IMR-90 (cell line): Measurements from ENCODE around the gene EYS. TPM values are rescaled to one million over a fixed set of nuclear protein-coding genes. Genes with fewer than 3 reads are reported as not detected.

ENCODE experiments used
- ATAC-seq: fragments of 200-7000 bp; cut with Tn5 transposase; 2 replicates; pipeline ENCODE4 v1.9.1; 2020; ENCODE audit warnings: low read depth, mild to moderate bottlenecking, moderate library complexity
- BruUV-seq: library from RNA; stranded (reverse); fragments of 400-500 nt; replicated peaks from 2 replicates; lab custom pipeline; 2021; lab: Mats Ljungman, UMichigan
- CTCF ChIA-PET: fragments of 300-600 bp; formaldehyde crosslinking; extraction: SDS; loops from one replicate; lab custom pipeline; 2021; ENCODE audit warnings: antibody characterized with exemption; lab: Yijun Ruan, JAX
- POLR2A ChIA-PET: fragments of 300-600 bp; sonication (Branson Sonifier 250); formaldehyde crosslinking; loops from one replicate; lab custom pipeline; 2022; ENCODE audit warnings: antibody characterized with exemption; ENCODE audit not compliant: unreplicated experiment; lab: Charles Lee
- DNase-seq: peaks from one replicate; pipeline ENCODE4 v3.0.0; 2013
- H2AFZ ChIP-seq: replicated peaks from 2 replicates; pipeline ENCODE3; 2013; ENCODE audit warnings: low read length, mild to moderate bottlenecking; ENCODE audit not compliant: poor library complexity
- H2AK5ac ChIP-seq: 2 replicates; pipeline ENCODE4 v1.6.1; 2013; ENCODE audit warnings: low read depth, low read length, inconsistent platforms
- H2AK9ac ChIP-seq: replicated peaks from 2 replicates; pipeline ENCODE3; 2013; ENCODE audit warnings: mild to moderate bottlenecking, low read depth, low read length, moderate library complexity; ENCODE audit not compliant: poor library complexity
- H2BK120ac ChIP-seq: 2 replicates; pipeline ENCODE4 v1.6.1; 2013; ENCODE audit warnings: low read depth, low read length, inconsistent platforms
- H2BK15ac ChIP-seq: 3 replicates; pipeline ENCODE4 v1.6.1; 2013; ENCODE audit warnings: low read depth, low read length, inconsistent platforms
- H2BK20ac ChIP-seq: 2 replicates; pipeline ENCODE4 v1.6.1; 2013; ENCODE audit warnings: low read depth, mild to moderate bottlenecking, inconsistent platforms, low read length, moderate library complexity
- H2BK5ac ChIP-seq: 2 replicates; pipeline ENCODE4 v1.6.1; 2013; ENCODE audit warnings: mild to moderate bottlenecking, low read depth, low read length, inconsistent platforms; ENCODE audit not compliant: poor library complexity, severe bottlenecking
- H3K14ac ChIP-seq: replicated peaks from 2 replicates; pipeline ENCODE4 v1.6.1; 2013; ENCODE audit warnings: low read depth, low read length, inconsistent platforms
- H3K18ac ChIP-seq: 2 replicates; pipeline ENCODE4 v1.6.1; 2013; ENCODE audit warnings: low read depth, low read length, control low read depth
- H3K23ac ChIP-seq: 2 replicates; pipeline ENCODE4 v1.6.1; 2013; ENCODE audit warnings: low read depth, low read length, inconsistent platforms
- H3K27ac ChIP-seq: 2 replicates; pipeline ENCODE4 v1.5.1; 2013; ENCODE audit warnings: mild to moderate bottlenecking, control low read depth, low read length; ENCODE audit not compliant: insufficient read depth
- H3K27me3 ChIP-seq: 2 replicates; pipeline ENCODE4 v1.6.1; 2013; ENCODE audit warnings: low read length; ENCODE audit not compliant: control insufficient read depth, insufficient read depth
- H3K36me3 ChIP-seq: 2 replicates; pipeline ENCODE4 v1.6.1; 2013; ENCODE audit warnings: low read length, mixed read lengths; ENCODE audit not compliant: control insufficient read depth, insufficient read depth
- H3K4ac ChIP-seq: 2 replicates; pipeline ENCODE4 v1.6.1; 2013; ENCODE audit warnings: low read depth, low read length, inconsistent platforms
- H3K4me1 ChIP-seq: 2 replicates; pipeline ENCODE4 v1.6.1; 2013; ENCODE audit warnings: low read length, mixed read lengths; ENCODE audit not compliant: control insufficient read depth, insufficient read depth
- H3K4me2 ChIP-seq: 2 replicates; pipeline ENCODE4 v1.6.1; 2013; ENCODE audit warnings: low read depth, mild to moderate bottlenecking, control low read depth, low read length, moderate library complexity
- H3K4me3 ChIP-seq: 2 replicates; pipeline ENCODE4 v1.5.1; 2013; ENCODE audit warnings: low read depth, mild to moderate bottlenecking, control low read depth, low read length, moderate library complexity; ENCODE audit not compliant: insufficient read depth
- H3K56ac ChIP-seq: 2 replicates; pipeline ENCODE4 v1.6.1; 2013; ENCODE audit warnings: low read length, inconsistent platforms; ENCODE audit not compliant: insufficient read depth; ENCODE audit errors: extremely low read depth
- H3K79me1 ChIP-seq, 2 experiments: 2 replicates each; pipeline ENCODE4 v1.6.1; 2013; ENCODE audit warnings: low read length in 2 of 2, inconsistent platforms in 1 of 2, low read depth in 1 of 2
- H3K9ac ChIP-seq: 2 replicates; pipeline ENCODE4 v1.6.1; 2013; ENCODE audit warnings: low read depth, low read length, control low read depth
- H3K9me1 ChIP-seq: 2 replicates; pipeline ENCODE4 v1.6.1; 2013; ENCODE audit warnings: low read length, inconsistent platforms; ENCODE audit not compliant: insufficient read depth
- H3K9me3 ChIP-seq: 2 replicates; pipeline ENCODE4 v1.6.1; 2013; ENCODE audit warnings: low read length; ENCODE audit not compliant: control insufficient read depth, insufficient read depth
- H4K20me1 ChIP-seq: 2 replicates; pipeline ENCODE4 v1.6.1; 2013; ENCODE audit warnings: low read length, inconsistent platforms; ENCODE audit not compliant: insufficient read depth
- H4K5ac ChIP-seq: 2 replicates; pipeline ENCODE4 v1.6.1; 2013; ENCODE audit warnings: mild to moderate bottlenecking, low read depth, low read length, control low read depth
- H4K8ac ChIP-seq, 2 experiments: 2 replicates each; pipeline ENCODE4 v1.6.1; 2013; ENCODE audit warnings: low read depth in 2 of 2, low read length in 2 of 2, control low read depth in 1 of 2, inconsistent platforms in 1 of 2
- H4K91ac ChIP-seq: 2 replicates; pipeline ENCODE4 v1.6.1; 2013; ENCODE audit warnings: low read depth, low read length, inconsistent platforms; ENCODE audit not compliant: insufficient read depth
- BHLHE40 ChIP-seq: fragments of 150-350 bp; IDR thresholded peaks from 2 replicates; pipeline ENCODE4 v1.6.1; 2016; ENCODE audit warnings: mild to moderate bottlenecking, low read depth, low read length
- CEBPB ChIP-seq: IDR thresholded peaks from 2 replicates; pipeline ENCODE4 v1.6.1; 2012; ENCODE audit warnings: low read depth, low read length, improper control_type of control experiment
- CHD1 ChIP-seq: IDR thresholded peaks from 2 replicates; pipeline ENCODE4 v1.6.1; 2012; ENCODE audit warnings: low read depth, low read length, improper control_type of control experiment
- FOS ChIP-seq: fragments of 150-350 bp; IDR thresholded peaks from 2 replicates; pipeline ENCODE4 v1.6.1; 2016; ENCODE audit warnings: low read depth, low read length
- MXI1 ChIP-seq: IDR thresholded peaks from 2 replicates; pipeline ENCODE4 v1.6.1; 2012; ENCODE audit warnings: low read depth, mild to moderate bottlenecking, low read length, moderate library complexity, borderline replicate concordance
- RCOR1 ChIP-seq: IDR thresholded peaks from 2 replicates; pipeline ENCODE4 v1.6.1; 2012; ENCODE audit warnings: mild to moderate bottlenecking, low read length, improper control_type of control experiment; ENCODE audit not compliant: insufficient replicate concordance
- WGBS, 2 experiments: methylation state at CpG; one replicate each; pipeline versions ENCODE4 v1.1.5 to v1.1.7; 2013; ENCODE audit warnings: missing lambda C conversion rate in 2 of 2; ENCODE audit not compliant: insufficient read length in 1 of 2; ENCODE audit errors: extremely low coverage in 2 of 2; 5-methylcytosine and 5-hydroxymethylcytosine counted together
- dilution Hi-C: fragments of 300-500 bp; cut with HindIII; formaldehyde crosslinking; loops from one replicate; pipeline ENCODE4 v1.14.3; 2018; ENCODE audit warnings: low sequenced_read_pairs; ENCODE audit not compliant: unreplicated experiment
- in situ Hi-C: fragments of 300-500 bp; cut with MboI; formaldehyde crosslinking; loops from 3 replicates; pipeline ENCODE4 v1.14.3; 2019; ENCODE audit warnings: low sequenced_read_pairs, inconsistent platforms, mixed read lengths
- intact Hi-C: fragments of 100-400 bp; cut with micrococcal nuclease; formaldehyde crosslinking; loops from 2 replicates; pipeline ENCODE4 v1.10.0; 2022
- polyA plus RNA-seq, 3 experiments: library from polyadenylated mRNA; depleted of rRNA; stranded (reverse); fragments of >200 nt; gene quantifications; 2 replicates each; pipeline ENCODE4 v1.2.3, GENCODE V29; 2012; ENCODE audit warnings: low replicate concordance in 1 of 3
- total RNA-seq: library from RNA; depleted of rRNA; stranded (reverse); fragments of >200 nt; gene quantifications from 2 replicates; pipeline ENCODE4 v1.2.3, GENCODE V29; 2012
- TF ChIP-seq, protein P1 (sequence below): conservative IDR thresholded peaks from 2 replicates; pipeline ENCODE4 v1.5.1; 2012; ENCODE audit warnings: mild to moderate bottlenecking, low read depth, low read length, improper control_type of control experiment
- TF ChIP-seq, protein P2 (sequence below): fragments of 150-350 bp; IDR thresholded peaks from 2 replicates; pipeline ENCODE4 v1.6.1; 2016; ENCODE audit warnings: low read depth, mild to moderate bottlenecking, low read length, moderate library complexity, borderline replicate concordance

The EYS gene
- total and polyA plus RNA-seq, 2 of the 4 experiments (the other 2 are of a cell fraction): under 0.01 TPM; not detected in 1

DNA sequence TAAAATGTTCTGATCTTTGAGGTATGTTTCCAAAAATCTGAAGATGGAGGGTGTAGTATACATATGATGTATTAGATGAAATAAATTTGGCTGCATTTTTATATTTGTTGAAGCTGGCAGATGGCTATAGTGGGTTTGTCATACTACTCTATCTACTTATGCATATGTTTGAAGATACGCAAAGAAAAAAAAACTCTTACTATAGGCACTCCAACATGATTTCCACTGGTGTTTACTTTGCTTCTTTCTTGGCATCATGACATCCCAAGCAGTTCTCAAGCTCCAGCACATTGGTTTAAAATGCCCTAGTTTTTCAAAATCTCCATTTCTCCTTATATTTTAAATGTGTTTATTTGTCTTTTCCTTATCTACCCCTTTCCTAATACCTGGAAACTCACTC lies 1359.6 kb downstream of the EYS start:
- no peak overlapping the region for H2AK9ac ChIP-seq
- no peak overlapping the region for H2AFZ ChIP-seq
- no peaks in the 10 kb centered on the region for H3K36me3 ChIP-seq
- no peak overlapping the region for H4K5ac ChIP-seq
- ChIA-PET CTCF (no interaction called here), POLR2A (no interaction called here)
- no peaks in the 10 kb centered on the region for H4K20me1 ChIP-seq
- no peaks in the 10 kb centered on the region for H3K9me3 ChIP-seq
- no peak overlapping the region for H3K14ac ChIP-seq
- H3K9ac ChIP-seq: no peak overlapping the region
- H2BK15ac ChIP-seq: no peak overlapping the region
- H3K9me1 ChIP-seq: no peaks in the 10 kb centered on the region
- H3K27me3 ChIP-seq: no peaks in the 10 kb centered on the region
- no peak overlapping the region for H3K56ac ChIP-seq
- no peak overlapping the region for H3K23ac ChIP-seq
- BruUV-seq: no TSS peak
- no peak for TF ChIP-seq FOS
- TF ChIP-seq, protein P1, sequence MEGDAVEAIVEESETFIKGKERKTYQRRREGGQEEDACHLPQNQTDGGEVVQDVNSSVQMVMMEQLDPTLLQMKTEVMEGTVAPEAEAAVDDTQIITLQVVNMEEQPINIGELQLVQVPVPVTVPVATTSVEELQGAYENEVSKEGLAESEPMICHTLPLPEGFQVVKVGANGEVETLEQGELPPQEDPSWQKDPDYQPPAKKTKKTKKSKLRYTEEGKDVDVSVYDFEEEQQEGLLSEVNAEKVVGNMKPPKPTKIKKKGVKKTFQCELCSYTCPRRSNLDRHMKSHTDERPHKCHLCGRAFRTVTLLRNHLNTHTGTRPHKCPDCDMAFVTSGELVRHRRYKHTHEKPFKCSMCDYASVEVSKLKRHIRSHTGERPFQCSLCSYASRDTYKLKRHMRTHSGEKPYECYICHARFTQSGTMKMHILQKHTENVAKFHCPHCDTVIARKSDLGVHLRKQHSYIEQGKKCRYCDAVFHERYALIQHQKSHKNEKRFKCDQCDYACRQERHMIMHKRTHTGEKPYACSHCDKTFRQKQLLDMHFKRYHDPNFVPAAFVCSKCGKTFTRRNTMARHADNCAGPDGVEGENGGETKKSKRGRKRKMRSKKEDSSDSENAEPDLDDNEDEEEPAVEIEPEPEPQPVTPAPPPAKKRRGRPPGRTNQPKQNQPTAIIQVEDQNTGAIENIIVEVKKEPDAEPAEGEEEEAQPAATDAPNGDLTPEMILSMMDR: no peak
- TF ChIP-seq RCOR1: no peak
- TF ChIP-seq CHD1: no peak
- no peak for TF ChIP-seq CEBPB
- no peak for TF ChIP-seq BHLHE40
- TF ChIP-seq, protein P2, sequence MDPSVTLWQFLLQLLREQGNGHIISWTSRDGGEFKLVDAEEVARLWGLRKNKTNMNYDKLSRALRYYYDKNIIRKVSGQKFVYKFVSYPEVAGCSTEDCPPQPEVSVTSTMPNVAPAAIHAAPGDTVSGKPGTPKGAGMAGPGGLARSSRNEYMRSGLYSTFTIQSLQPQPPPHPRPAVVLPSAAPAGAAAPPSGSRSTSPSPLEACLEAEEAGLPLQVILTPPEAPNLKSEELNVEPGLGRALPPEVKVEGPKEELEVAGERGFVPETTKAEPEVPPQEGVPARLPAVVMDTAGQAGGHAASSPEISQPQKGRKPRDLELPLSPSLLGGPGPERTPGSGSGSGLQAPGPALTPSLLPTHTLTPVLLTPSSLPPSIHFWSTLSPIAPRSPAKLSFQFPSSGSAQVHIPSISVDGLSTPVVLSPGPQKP: no peak
- no peak for TF ChIP-seq MXI1
- no peak overlapping the region for H2BK120ac ChIP-seq
- dilution Hi-C loops (no loop called here), in situ Hi-C loops (no loop called here), intact Hi-C loops (no loop called here)
- DNase-seq (no peak), ATAC-seq (no peak)
- H3K4ac ChIP-seq: no peak overlapping the region
- no peak overlapping the region for H2BK5ac ChIP-seq
- H2BK20ac ChIP-seq: no peak overlapping the region
- no peak overlapping the region for H3K27ac ChIP-seq
- WGBS, 2 experiments: no CpG with 5 or more reads among the region's 1 CpG
- H3K79me1 ChIP-seq: no peaks in the 10 kb centered on the region
- H3K18ac ChIP-seq: no peak overlapping the region
- no peak overlapping the region for H3K4me2 ChIP-seq
- H3K4me1 ChIP-seq: no peaks in the 10 kb centered on the region
- H4K8ac ChIP-seq: no peak overlapping the region
- no peak overlapping the region for H4K91ac ChIP-seq
- no peak overlapping the region for H3K4me3 ChIP-seq
- no peak overlapping the region for H2AK5ac ChIP-seq
